WI38 (cell line): ENCODE results near the gene IFITM5.

Experiments used
- H3K4me3 ChIP-seq: 2 replicates; pipeline ENCODE4 v1.5.1; 2011; ENCODE audit warnings: low read depth, mild to moderate bottlenecking, control low read depth, low read length
- TF ChIP-seq, protein P1 (sequence below): IDR thresholded peaks from 2 replicates; pipeline ENCODE4 v1.5.1; 2012; ENCODE audit warnings: low read depth, mild to moderate bottlenecking, control low read depth, low read length

Gene IFITM5

DNA sequence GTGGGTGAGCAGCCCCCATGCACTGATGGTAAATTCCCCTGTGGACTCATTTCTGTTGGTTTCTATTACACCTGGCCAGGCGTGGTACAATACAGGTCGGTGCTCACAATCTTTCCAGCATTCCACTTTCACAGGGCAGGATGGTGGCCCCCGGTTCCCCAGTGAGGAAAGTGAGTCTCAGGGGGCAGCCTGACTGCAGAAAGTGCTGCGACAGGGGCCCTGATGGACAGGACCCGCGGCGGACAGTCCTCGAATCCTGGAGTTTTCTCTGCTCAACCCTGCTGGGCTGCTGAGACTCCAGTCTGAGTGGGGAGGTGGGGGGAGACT is 13.5 kb downstream of the IFITM5 start:
- no peak overlapping the region for H3K4me3 ChIP-seq
- TF ChIP-seq, protein P1, sequence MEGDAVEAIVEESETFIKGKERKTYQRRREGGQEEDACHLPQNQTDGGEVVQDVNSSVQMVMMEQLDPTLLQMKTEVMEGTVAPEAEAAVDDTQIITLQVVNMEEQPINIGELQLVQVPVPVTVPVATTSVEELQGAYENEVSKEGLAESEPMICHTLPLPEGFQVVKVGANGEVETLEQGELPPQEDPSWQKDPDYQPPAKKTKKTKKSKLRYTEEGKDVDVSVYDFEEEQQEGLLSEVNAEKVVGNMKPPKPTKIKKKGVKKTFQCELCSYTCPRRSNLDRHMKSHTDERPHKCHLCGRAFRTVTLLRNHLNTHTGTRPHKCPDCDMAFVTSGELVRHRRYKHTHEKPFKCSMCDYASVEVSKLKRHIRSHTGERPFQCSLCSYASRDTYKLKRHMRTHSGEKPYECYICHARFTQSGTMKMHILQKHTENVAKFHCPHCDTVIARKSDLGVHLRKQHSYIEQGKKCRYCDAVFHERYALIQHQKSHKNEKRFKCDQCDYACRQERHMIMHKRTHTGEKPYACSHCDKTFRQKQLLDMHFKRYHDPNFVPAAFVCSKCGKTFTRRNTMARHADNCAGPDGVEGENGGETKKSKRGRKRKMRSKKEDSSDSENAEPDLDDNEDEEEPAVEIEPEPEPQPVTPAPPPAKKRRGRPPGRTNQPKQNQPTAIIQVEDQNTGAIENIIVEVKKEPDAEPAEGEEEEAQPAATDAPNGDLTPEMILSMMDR = no peak

DNA sequence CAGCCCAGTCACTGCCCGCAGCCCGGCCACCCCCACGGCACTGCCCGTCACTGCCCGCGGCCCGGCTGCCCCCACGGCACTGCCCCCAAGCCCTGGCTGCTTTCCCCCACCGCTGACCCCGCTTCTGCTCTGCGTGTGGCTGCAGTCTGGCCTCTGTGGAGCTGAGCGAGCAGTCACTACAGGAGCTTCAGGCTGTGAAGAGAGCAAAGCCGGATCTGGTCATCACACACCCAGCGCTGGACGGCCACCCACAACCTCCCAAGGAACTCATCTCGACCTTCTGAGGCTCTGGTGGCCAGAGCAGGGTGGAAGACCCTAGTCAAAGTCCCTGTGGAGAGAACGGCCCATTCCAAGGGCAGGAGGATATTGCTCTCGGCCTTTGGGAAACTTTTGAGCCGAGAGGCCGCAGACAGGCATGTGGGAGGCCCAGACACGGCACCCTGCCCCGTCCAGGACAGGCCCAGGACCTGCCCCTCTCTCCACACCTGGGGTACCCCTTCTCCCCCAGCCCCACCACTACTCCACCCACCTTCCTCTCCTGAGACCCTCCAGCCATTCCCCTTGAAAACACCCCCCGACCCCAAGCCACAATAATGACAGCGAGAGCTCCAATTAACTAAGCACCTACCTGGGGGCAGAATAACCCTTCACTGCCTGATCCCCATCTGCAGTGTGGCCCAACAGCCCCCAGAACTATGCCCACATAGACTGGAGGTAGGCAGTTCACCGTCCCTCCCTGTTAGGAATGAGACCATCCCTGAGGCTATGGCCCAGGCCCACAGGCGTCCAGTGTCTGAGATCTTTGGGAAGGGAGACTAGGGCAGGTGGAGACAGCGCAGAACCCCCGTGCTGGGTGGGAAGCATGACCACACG is 14.1 kb downstream of the IFITM5 start:
- TF ChIP-seq, protein P1 = no peak

DNA sequence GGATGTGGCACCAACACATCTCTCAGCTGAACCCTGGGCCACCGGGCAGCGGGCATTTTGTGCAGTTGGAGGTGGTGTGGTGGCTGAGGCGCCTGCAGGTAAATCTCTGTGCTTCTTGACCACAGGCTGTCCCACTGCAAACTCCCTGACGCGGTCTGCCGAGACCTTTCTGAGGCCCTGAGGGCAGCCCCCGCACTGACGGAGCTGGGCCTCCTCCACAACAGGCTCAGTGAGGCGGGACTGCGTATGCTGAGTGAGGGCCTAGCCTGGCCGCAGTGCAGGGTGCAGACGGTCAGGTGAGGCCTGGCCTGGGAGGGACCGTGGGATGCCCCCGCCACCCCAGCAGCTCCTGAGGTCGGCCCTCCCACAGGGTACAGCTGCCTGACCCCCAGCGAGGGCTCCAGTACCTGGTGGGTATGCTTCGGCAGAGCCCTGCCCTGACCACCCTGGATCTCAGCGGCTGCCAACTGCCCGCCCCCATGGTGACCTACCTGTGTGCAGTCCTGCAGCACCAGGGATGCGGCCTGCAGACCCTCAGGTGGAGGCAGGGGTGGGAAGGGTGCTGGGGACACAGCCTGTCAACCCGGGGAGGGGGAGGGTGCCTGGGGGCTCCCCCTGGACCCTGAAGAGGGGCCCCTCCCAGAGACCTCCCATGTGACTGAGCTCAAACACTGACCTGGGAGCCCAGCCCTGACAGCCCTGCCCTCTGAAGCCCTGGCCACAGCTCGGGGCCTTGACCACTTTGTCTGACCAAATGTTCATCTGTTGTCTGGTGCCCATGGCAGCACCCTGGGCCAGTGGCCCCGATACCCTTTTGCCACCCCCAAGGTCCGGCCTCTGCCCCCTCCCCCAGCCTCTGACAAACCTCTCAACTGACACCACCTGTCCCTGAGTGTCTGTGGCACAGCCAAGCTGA is 15.0 kb downstream of the IFITM5 start:
- TF ChIP-seq, protein P1 = no peak
- H3K4me3 ChIP-seq = no peak overlapping the region

More for the DNA sequence above, 14.1 kb downstream of the IFITM5 start:
- H3K4me3 ChIP-seq = no peak overlapping the region

DNA sequence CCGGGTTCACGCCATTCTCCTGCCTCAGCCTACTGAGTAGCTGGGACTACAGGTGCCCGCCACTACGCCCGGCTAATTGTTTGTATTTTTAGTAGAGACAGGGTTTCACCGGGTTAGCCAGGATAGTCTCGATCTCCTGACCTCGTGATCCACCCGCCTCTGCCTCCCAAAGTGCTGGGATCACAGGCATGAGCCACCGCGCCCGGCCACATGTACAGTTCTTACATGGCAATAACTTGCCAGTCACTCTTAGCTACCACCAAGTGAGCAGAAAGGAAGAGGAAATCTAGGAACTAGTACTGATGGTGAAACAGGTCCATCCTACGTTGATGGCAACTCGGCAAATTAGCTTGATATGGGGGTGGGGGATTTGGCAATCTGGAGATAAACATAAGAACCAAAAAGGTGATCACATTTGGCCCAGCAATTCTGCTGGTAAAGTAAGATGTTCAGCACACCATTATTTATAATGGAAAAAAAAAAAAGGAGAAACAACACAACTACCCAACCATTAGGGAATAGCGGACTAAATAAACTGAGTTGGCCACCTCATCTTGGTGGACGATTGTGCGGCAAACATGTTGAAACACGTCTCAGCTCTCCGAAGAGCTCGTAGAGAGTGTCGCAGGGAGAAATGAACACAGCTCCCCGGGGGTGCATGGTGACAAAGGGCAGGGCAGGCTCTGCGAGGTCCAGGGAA is 15.8 kb downstream of the IFITM5 start:
- no peak overlapping the region for H3K4me3 ChIP-seq
- TF ChIP-seq, protein P1 = no peak

DNA sequence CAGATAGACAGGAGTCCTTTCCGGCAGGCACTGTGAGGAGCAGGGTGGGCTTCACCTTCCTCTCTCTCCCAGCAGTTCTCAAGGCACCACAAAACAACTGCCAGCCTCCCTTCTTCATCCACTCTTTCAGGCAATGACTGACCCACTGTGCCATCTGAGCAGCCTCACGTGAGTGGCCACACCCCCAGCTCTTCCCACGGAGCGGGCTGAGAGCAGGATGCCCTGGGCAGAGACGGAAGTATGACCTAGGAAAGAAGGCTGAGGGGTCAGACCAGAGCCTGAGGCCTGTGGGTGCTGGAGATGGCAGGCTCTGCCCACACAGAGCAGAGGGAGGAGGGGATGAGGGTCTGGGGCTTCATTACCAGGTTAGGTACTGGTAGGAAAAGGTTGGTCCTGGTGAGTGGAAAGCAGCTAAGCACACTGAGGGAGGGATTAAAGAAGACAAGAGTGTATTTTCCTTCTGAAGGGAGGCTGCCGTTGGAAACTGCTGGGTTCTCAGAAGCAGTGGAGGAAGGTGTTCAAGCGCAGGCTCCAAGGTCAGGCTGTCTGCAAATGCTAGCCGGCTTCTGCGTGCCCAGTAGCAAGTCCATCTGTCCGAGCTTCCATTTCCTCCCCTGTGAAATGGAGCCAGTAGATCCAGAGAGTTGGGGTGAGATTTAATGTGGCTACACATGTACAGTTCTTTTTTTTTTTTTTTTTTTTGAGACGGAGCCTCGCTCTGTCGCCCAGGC is 16.5 kb downstream of the IFITM5 start:
- H3K4me3 ChIP-seq = no peak overlapping the region
- TF ChIP-seq, protein P1 = no peak

DNA sequence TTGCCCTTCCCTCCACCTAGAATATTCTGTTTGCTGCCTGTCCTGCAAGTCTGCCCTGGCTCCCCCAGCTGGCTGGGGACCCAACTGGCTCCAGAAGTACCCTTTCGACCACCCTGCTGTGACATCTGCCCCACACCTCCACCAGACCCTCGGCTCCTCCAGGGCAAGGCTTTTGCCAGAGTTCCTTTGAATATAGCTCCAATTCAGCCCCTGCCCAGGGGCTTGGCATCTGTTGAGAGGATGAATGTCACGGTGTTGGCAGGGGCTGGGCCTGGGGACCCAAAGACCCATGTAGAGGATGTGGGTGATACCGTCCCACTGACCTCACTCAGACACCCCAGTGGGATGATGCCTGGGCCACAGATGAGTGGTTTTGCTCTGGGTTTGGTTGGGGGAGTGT is 17.2 kb downstream of the IFITM5 start:
- TF ChIP-seq, protein P1 = no peak
- no peak overlapping the region for H3K4me3 ChIP-seq
